HepG2 (cell line): Measurements from ENCODE around the gene POLR3E. TPM values are rescaled to one million over a fixed set of nuclear protein-coding genes. Genes with fewer than 3 reads are reported as not detected.
A peak's percentile ranks its signal among the peaks of the same experiment; 100 is the strongest.

Source experiments
- BHLHE40 ChIP-seq: IDR thresholded peaks from 2 replicates; pipeline ENCODE4 v1.6.1; 2011; ENCODE audit warnings: low read length, improper control_type of control experiment
- DNMT1 ChIP-seq: sonication (generic); formaldehyde crosslinking; IDR thresholded peaks from 2 replicates; pipeline ENCODE4 v1.5.1; 2020; ENCODE audit warnings: mild to moderate bottlenecking, missing genetic modification reagents
- ESRRA ChIP-seq: sonication (generic); formaldehyde crosslinking; IDR thresholded peaks from 2 replicates; pipeline ENCODE4 v1.5.1; 2020; ENCODE audit warnings: mild to moderate bottlenecking, low read depth, missing genetic modification reagents
- ISX ChIP-seq: sonication (generic); formaldehyde crosslinking; conservative IDR thresholded peaks from 2 replicates; pipeline ENCODE4 v1.5.0; 2020; ENCODE audit warnings: missing genetic modification reagents
- NFAT5 ChIP-seq: sonication (generic); formaldehyde crosslinking; IDR thresholded peaks from 2 replicates; pipeline ENCODE4 v1.4.0; 2020; ENCODE audit warnings: missing genetic modification reagents
- RFX5 ChIP-seq: IDR thresholded peaks from 2 replicates; pipeline ENCODE4 v1.6.1; 2011; ENCODE audit warnings: low read depth, low read length, improper control_type of control experiment
- SNAPC5 ChIP-seq: sonication (generic); formaldehyde crosslinking; IDR thresholded peaks from 2 replicates; pipeline ENCODE4 v1.8.1; 2023; ENCODE audit warnings: mild to moderate bottlenecking, missing genetic modification reagents, borderline replicate concordance
- SNRNP70 ChIP-seq: fragments of 200-400 bp; formaldehyde crosslinking; IDR thresholded peaks from 2 replicates; pipeline ENCODE4 v1.6.1; 2017; ENCODE audit warnings: mild to moderate bottlenecking, low read depth, low read length, moderate library complexity
- SOX6 ChIP-seq, 2 experiments: fragments of 450-650 bp in 1 of 2; sonication (generic) in 1 of 2; formaldehyde crosslinking in 1 of 2; IDR thresholded peaks; 2 replicates each; pipeline versions ENCODE4 v1.4.0 to v1.6.1; 2017 to 2020; ENCODE audit warnings: antibody characterized with exemption in 1 of 2, mild to moderate bottlenecking in 1 of 2, missing genetic modification reagents in 1 of 2
- THAP11 ChIP-seq: IDR thresholded peaks from 2 replicates; pipeline ENCODE4 v1.6.1; 2016; ENCODE audit warnings: missing biosample characterization, missing genetic modification reagents
- TOE1 ChIP-seq: sonication (generic); formaldehyde crosslinking; IDR thresholded peaks from 2 replicates; pipeline ENCODE4 v1.4.0; 2020; ENCODE audit warnings: mild to moderate bottlenecking, missing genetic modification reagents
- ZNF256 ChIP-seq: sonication (generic); formaldehyde crosslinking; conservative IDR thresholded peaks from 2 replicates; pipeline ENCODE4 v1.4.0; 2020; ENCODE audit warnings: missing genetic modification reagents
- ZNF33A ChIP-seq: sonication (generic); formaldehyde crosslinking; IDR thresholded peaks from 2 replicates; pipeline ENCODE4 v1.5.1; 2020; ENCODE audit warnings: missing genetic modification reagents, mild to moderate bottlenecking, moderate library complexity, borderline replicate concordance
- ZNF564 ChIP-seq: sonication (generic); formaldehyde crosslinking; IDR thresholded peaks from 2 replicates; pipeline ENCODE4 v1.8.1; 2023; ENCODE audit warnings: mild to moderate bottlenecking, missing genetic modification reagents
- ZNF572 ChIP-seq: sonication (generic); formaldehyde crosslinking; IDR thresholded peaks from 2 replicates; pipeline ENCODE4 v1.5.1; 2020; ENCODE audit warnings: mild to moderate bottlenecking, missing genetic modification reagents
- ZNF598 ChIP-seq: sonication (generic); formaldehyde crosslinking; IDR thresholded peaks from 2 replicates; pipeline ENCODE4 v1.5.1; 2020; ENCODE audit warnings: mild to moderate bottlenecking, missing genetic modification reagents, borderline replicate concordance
- ZNF710 ChIP-seq: sonication (generic); formaldehyde crosslinking; IDR thresholded peaks from 2 replicates; pipeline ENCODE4 v1.5.0; 2020; ENCODE audit warnings: mild to moderate bottlenecking, missing genetic modification reagents, borderline replicate concordance
- ZNF75D ChIP-seq: sonication (generic); formaldehyde crosslinking; IDR thresholded peaks from 2 replicates; pipeline ENCODE4 v1.8.1; 2023; ENCODE audit warnings: missing genetic modification reagents, mild to moderate bottlenecking, borderline replicate concordance
- polyA plus RNA-seq, 8 experiments: library from polyadenylated mRNA; depleted of rRNA in 3 of 8; stranded (reverse) in 7 of 8; unstranded in 1 of 8; fragments of >200 nt; fragmentation: Illumina TruSeq in 4 of 8; extraction: Trizol in 4 of 8; gene quantifications; 2 replicates each; pipeline versions ENCODE4 v1.2.1 to v1.2.3, GENCODE V29; 2011 to 2016; ENCODE audit warnings: low read depth in 4 of 8, missing spikeins in 1 of 8, mixed read lengths in 1 of 8; ENCODE audit not compliant: insufficient read depth in 1 of 8
- total RNA-seq, 5 experiments: library from RNA; depleted of rRNA; stranded (reverse); fragments of >200 nt; fragmentation: Illumina TruSeq; extraction: Trizol; gene quantifications; 2 replicates each; pipeline ENCODE4 v1.2.3, GENCODE V29; 2016; ENCODE audit warnings: low read depth in 1 of 5
- TF ChIP-seq, protein P1 (sequence below): sonication (generic); formaldehyde crosslinking; IDR thresholded peaks from 2 replicates; pipeline ENCODE4 v1.5.1; 2020; ENCODE audit warnings: mild to moderate bottlenecking, missing genetic modification reagents, moderate library complexity
- TF ChIP-seq, protein P2 (sequence below): sonication (generic); formaldehyde crosslinking; IDR thresholded peaks from 2 replicates; pipeline ENCODE4 v1.4.0; 2020; ENCODE audit warnings: mild to moderate bottlenecking, missing genetic modification reagents

POLR3E gene
- total and polyA plus RNA-seq, 2 of the 13 experiments (the other 11 are each of a cell fraction or from before 2014, with no cell fraction given) = 135 to 262 TPM

DNA sequence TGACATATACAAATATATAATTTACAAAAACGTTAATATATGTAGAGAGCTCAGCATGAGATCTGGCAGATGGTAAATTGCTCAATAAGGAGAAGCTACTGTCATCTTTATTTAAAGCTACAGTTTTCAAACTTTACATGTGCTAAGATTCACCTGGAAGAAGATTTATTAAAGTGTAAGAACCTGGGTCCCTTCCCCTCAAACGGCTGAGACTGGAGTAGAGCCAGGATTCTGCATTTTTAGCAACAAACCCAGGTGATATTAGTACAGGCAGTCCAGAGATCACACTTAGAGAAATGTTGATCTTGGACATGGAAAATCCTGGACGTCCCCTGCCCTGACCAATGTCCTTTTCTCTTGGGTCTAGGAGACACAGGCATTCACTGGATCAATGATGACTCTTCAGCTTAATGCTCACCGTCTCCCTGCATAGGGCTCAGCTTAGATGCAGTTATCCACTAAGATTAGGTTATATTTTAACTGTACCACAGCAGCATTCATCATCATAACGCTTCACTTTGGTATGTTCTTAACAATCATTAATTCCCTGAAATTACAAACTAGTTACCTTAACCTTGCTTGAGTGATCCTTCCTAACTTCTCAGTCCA lies 56.8 kb downstream of the POLR3E start (continued):
- TF ChIP-seq ZNF598 (CRISPR knock-in tag) (no peak), NFAT5 (CRISPR knock-in tag) (no peak), ZNF256 (CRISPR knock-in tag) (no peak), SOX6 (IDR thresholded peaks at IDR 0.05) (no peak), SOX6 (CRISPR knock-in tag; IDR thresholded peaks at IDR 0.05) (peak; percentile 54), ESRRA (CRISPR knock-in tag) (peak; percentile 58; the same call in 1 of the 2 replicates), TOE1 (no peak), SNAPC5 (no peak), ZNF33A (no peak), SNRNP70 (no peak), RFX5 (no peak), ZNF572 (no peak), BHLHE40 (no peak), ZNF75D (CRISPR knock-in tag) (no peak), THAP11 (CRISPR knock-in tag) (no peak), DNMT1 (CRISPR knock-in tag) (no peak), ISX (CRISPR knock-in tag) (no peak), ZNF710 (CRISPR knock-in tag) (no peak), ZNF564 (CRISPR knock-in tag) (no peak)
- TF ChIP-seq, protein P1, sequence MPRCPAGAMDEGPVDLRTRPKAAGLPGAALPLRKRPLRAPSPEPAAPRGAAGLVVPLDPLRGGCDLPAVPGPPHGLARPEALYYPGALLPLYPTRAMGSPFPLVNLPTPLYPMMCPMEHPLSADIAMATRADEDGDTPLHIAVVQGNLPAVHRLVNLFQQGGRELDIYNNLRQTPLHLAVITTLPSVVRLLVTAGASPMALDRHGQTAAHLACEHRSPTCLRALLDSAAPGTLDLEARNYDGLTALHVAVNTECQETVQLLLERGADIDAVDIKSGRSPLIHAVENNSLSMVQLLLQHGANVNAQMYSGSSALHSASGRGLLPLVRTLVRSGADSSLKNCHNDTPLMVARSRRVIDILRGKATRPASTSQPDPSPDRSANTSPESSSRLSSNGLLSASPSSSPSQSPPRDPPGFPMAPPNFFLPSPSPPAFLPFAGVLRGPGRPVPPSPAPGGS (CRISPR knock-in tag) = no peak
- TF ChIP-seq, protein P2, sequence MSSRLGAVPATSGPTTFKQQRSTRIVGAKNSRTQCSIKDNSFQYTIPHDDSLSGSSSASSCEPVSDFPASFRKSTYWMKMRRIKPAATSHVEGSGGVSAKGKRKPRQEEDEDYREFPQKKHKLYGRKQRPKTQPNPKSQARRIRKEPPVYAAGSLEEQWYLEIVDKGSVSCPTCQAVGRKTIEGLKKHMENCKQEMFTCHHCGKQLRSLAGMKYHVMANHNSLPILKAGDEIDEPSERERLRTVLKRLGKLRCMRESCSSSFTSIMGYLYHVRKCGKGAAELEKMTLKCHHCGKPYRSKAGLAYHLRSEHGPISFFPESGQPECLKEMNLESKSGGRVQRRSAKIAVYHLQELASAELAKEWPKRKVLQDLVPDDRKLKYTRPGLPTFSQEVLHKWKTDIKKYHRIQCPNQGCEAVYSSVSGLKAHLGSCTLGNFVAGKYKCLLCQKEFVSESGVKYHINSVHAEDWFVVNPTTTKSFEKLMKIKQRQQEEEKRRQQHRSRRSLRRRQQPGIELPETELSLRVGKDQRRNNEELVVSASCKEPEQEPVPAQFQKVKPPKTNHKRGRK (CRISPR knock-in tag) = no peak
